H1 (cell line): ENCODE measurements around the gene SLC22A31. TPM values are rescaled to one million over a fixed set of nuclear protein-coding genes. Genes with fewer than 3 reads are reported as not detected.

ENCODE experiments used
- CTCF ChIA-PET: fragments of 300-600 bp; sonication (Branson Sonifier 250); formaldehyde crosslinking; loops from one replicate; lab custom pipeline; 2021; ENCODE audit not compliant: partially characterized antibody; lab: Charles Lee
- POLR2A ChIA-PET: fragments of 300-600 bp; sonication (Branson Sonifier 250); formaldehyde crosslinking; loops from one replicate; lab custom pipeline; 2021; ENCODE audit warnings: inconsistent platforms; ENCODE audit not compliant: partially characterized antibody; lab: Charles Lee
- DNase-seq, 2 experiments: peaks; one replicate each; pipeline versions ENCODE4 v3.0.0 to v3.0.0-alpha.2; 2010 to 2022; ENCODE audit warnings: low spot score in 2 of 2, low read depth in 1 of 2, mixed read lengths in 1 of 2
- FAIRE-seq: peaks from 2 replicates; lab custom pipeline; 2011; peaks lifted over from hg19 to GRCh38; lab: Jason Lieb, UNC
- H2AFZ ChIP-seq: 2 replicates; pipeline ENCODE4 v1.8.1; 2012; ENCODE audit warnings: low read length, inconsistent platforms
- H2AK5ac ChIP-seq: 2 replicates; pipeline ENCODE4 v1.6.1; 2013; ENCODE audit warnings: low read depth, low read length
- H2BK120ac ChIP-seq: replicated peaks from 2 replicates; pipeline ENCODE3; 2013; ENCODE audit warnings: low read depth, low read length, inconsistent platforms
- H2BK12ac ChIP-seq: 2 replicates; pipeline ENCODE4 v1.6.1; 2013; ENCODE audit warnings: low read depth, low read length
- H2BK15ac ChIP-seq: 2 replicates; pipeline ENCODE4 v1.6.1; 2013; ENCODE audit warnings: low read length
- H2BK20ac ChIP-seq: 2 replicates; pipeline ENCODE4 v1.6.1; 2013; ENCODE audit warnings: low read length
- H2BK5ac ChIP-seq: 2 replicates; pipeline ENCODE4 v1.6.1; 2013; ENCODE audit warnings: low read depth, low read length
- H3K14ac ChIP-seq: 2 replicates; pipeline ENCODE4 v1.6.1; 2013; ENCODE audit warnings: inconsistent platforms; ENCODE audit not compliant: insufficient read length
- H3K18ac ChIP-seq: 2 replicates; pipeline ENCODE4 v1.6.1; 2013; ENCODE audit warnings: low read length; ENCODE audit errors: extremely low read depth
- H3K23ac ChIP-seq: 2 replicates; pipeline ENCODE4 v1.6.1; 2013; ENCODE audit warnings: inconsistent platforms; ENCODE audit not compliant: insufficient read length
- H3K23me2 ChIP-seq: 2 replicates; pipeline ENCODE4 v1.6.1; 2013; ENCODE audit warnings: low read depth, low read length
- H3K27ac ChIP-seq: 2 replicates; pipeline ENCODE4 v1.6.1; 2011; ENCODE audit warnings: low read depth, low read length, inconsistent platforms
- H3K27me3 ChIP-seq, 4 experiments: replicated peaks in 1 of 4; 1 replicate in 1 of 4; 2 replicates in 3 of 4; pipeline versions ENCODE4 v1.6.1 to v1.8.1; 2011 to 2013; ENCODE audit warnings: low read length in 3 of 4, mild to moderate bottlenecking in 3 of 4, inconsistent platforms in 2 of 4, mixed read lengths in 2 of 4, moderate library complexity in 1 of 4; ENCODE audit not compliant: control insufficient read depth in 3 of 4, insufficient read depth in 3 of 4; ENCODE audit errors: extremely low read depth in 1 of 4
- H3K36me3 ChIP-seq, 4 experiments: 2 replicates each; pipeline versions ENCODE4 v1.6.1 to v1.8.1; 2011 to 2013; ENCODE audit warnings: mild to moderate bottlenecking in 4 of 4, low read length in 3 of 4, moderate library complexity in 2 of 4, control low read depth in 1 of 4, inconsistent platforms in 1 of 4; ENCODE audit not compliant: insufficient read depth in 4 of 4, control insufficient read depth in 2 of 4
- H3K4ac ChIP-seq: replicated peaks from 2 replicates; pipeline ENCODE3; 2013; ENCODE audit warnings: low read length, low read depth, mixed read lengths, inconsistent platforms; ENCODE audit not compliant: insufficient read length
- H3K4me1 ChIP-seq, 4 experiments: replicated peaks in 1 of 4; 1 replicate in 1 of 4; 2 replicates in 3 of 4; pipeline versions ENCODE4 v1.6.1 to v1.8.1; 2011 to 2013; ENCODE audit warnings: low read length in 3 of 4, inconsistent platforms in 2 of 4, mixed read lengths in 1 of 4; ENCODE audit not compliant: insufficient read depth in 4 of 4, control insufficient read depth in 3 of 4
- H3K4me2 ChIP-seq, 2 experiments: 2 replicates each; pipeline versions ENCODE4 v1.6.1 to v1.8.1; 2011 to 2013; ENCODE audit warnings: low read depth in 2 of 2, low read length in 2 of 2, control low read depth in 1 of 2, inconsistent platforms in 1 of 2, mild to moderate bottlenecking in 1 of 2; ENCODE audit not compliant: insufficient read depth in 1 of 2
- H3K4me3 ChIP-seq, 4 experiments: fragments of 200-600, 300-600 bp in 1 of 4; sonication (generic), shearing (Covaris generic), sonication (Bioruptor Twin) in 1 of 4; 2 replicates each; pipeline versions ENCODE4 v1.5.1 to v1.8.1; 2011 to 2016; ENCODE audit warnings: low read length in 4 of 4, low read depth in 3 of 4, control low read depth in 2 of 4, inconsistent platforms in 2 of 4, mild to moderate bottlenecking in 2 of 4, mixed read lengths in 1 of 4, moderate library complexity in 1 of 4; ENCODE audit not compliant: insufficient read depth in 2 of 4; ENCODE audit errors: extremely low read depth in 1 of 4
- H3K56ac ChIP-seq: replicated peaks from 2 replicates; pipeline ENCODE3; 2013; ENCODE audit warnings: low read depth, mild to moderate bottlenecking, mixed read lengths, low read length, inconsistent platforms; ENCODE audit not compliant: insufficient read length
- H3K79me1 ChIP-seq: 2 replicates; pipeline ENCODE4 v1.6.1; 2013; ENCODE audit warnings: low read depth, low read length, control low read depth
- H3K79me2 ChIP-seq, 2 experiments: 2 replicates each; pipeline versions ENCODE4 v1.6.1 to v1.8.1; 2012 to 2013; ENCODE audit warnings: low read length in 2 of 2, mild to moderate bottlenecking in 2 of 2, inconsistent platforms in 1 of 2; ENCODE audit not compliant: insufficient read depth in 2 of 2, control insufficient read depth in 1 of 2
- H3K9ac ChIP-seq, 4 experiments: replicated peaks in 1 of 4; 1 replicate in 1 of 4; 2 replicates in 3 of 4; pipeline versions ENCODE4 v1.6.1 to v1.8.1; 2011 to 2013; ENCODE audit warnings: low read depth in 3 of 4, low read length in 3 of 4, control low read depth in 2 of 4, mild to moderate bottlenecking in 2 of 4, moderate library complexity in 2 of 4, inconsistent platforms in 1 of 4; ENCODE audit errors: extremely low read depth in 1 of 4
- H3K9me3 ChIP-seq, 2 experiments: 2 replicates each; pipeline versions ENCODE4 v1.6.1 to v1.8.1; 2012 to 2013; ENCODE audit warnings: mild to moderate bottlenecking in 2 of 2, moderate library complexity in 2 of 2, control low read depth in 1 of 2, inconsistent platforms in 1 of 2, low read depth in 1 of 2, low read length in 1 of 2, mixed read lengths in 1 of 2; ENCODE audit not compliant: insufficient read depth in 2 of 2
- H4K20me1 ChIP-seq, 2 experiments: replicated peaks in 1 of 2; 2 replicates each; pipeline versions ENCODE3 to v1.8.1; 2011 to 2013; ENCODE audit warnings: inconsistent platforms in 2 of 2, low read length in 2 of 2, mild to moderate bottlenecking in 1 of 2; ENCODE audit not compliant: insufficient read depth in 2 of 2, control insufficient read depth in 1 of 2
- H4K5ac ChIP-seq: 2 replicates; pipeline ENCODE4 v1.6.1; 2013; ENCODE audit warnings: low read length, low read depth, mixed read lengths, inconsistent platforms; ENCODE audit not compliant: insufficient read length
- H4K8ac ChIP-seq: 2 replicates; pipeline ENCODE4 v1.8.0; 2013; ENCODE audit warnings: mild to moderate bottlenecking, moderate library complexity, low read length, inconsistent platforms; ENCODE audit not compliant: insufficient read depth; ENCODE audit errors: extremely low read depth
- H4K91ac ChIP-seq: replicated peaks from 2 replicates; pipeline ENCODE3; 2013; ENCODE audit warnings: low read length, mixed read lengths, inconsistent platforms; ENCODE audit not compliant: insufficient read length
- CBX5 ChIP-seq: fragments of 300-800, 300-1000 bp; sonication (generic); IDR thresholded peaks from 2 replicates; pipeline ENCODE4 v1.7.1; 2016; ENCODE audit warnings: antibody characterized with exemption, low read length, low read depth
- CTCF ChIP-seq, 3 experiments: IDR thresholded peaks; 1 replicate in 2 of 3; 2 replicates in 1 of 3; pipeline versions ENCODE4 v1.5.1 to v1.6.1; 2011; ENCODE audit warnings: low read length in 3 of 3, mild to moderate bottlenecking in 3 of 3, inconsistent platforms in 2 of 3, low read depth in 1 of 3, moderate library complexity in 1 of 3; ENCODE audit not compliant: insufficient read depth in 1 of 3; ENCODE audit errors: control extremely low read depth in 1 of 3
- MAX ChIP-seq: IDR thresholded peaks from 2 replicates; pipeline ENCODE4 v1.6.1; 2012; ENCODE audit warnings: inconsistent platforms
- WGBS, 2 experiments: shearing (Covaris generic) in 1 of 2; methylation state at CpG; one replicate each; pipeline versions ENCODE4 v1.1.6 to v1.1.7; 2013 to 2015; ENCODE audit warnings: low lambda C conversion rate in 2 of 2, mixed read lengths in 2 of 2, inconsistent platforms in 1 of 2, low coverage in 1 of 2, missing lambda C conversion rate in 1 of 2; ENCODE audit not compliant: insufficient replicate concordance in 2 of 2, insufficient coverage in 1 of 2, insufficient read length in 1 of 2; ENCODE audit errors: extremely low coverage in 1 of 2, missing lambda C conversion rate in 1 of 2; 5-methylcytosine and 5-hydroxymethylcytosine counted together
- polyA plus RNA-seq, 7 experiments: library from polyadenylated mRNA; depleted of rRNA in 3 of 7; stranded (reverse) in 5 of 7; unstranded in 2 of 7; fragments of >200 nt in 5 of 7; fragments of 200-250 nt in 2 of 7; gene quantifications; 1 replicate in 5 of 7; 2 replicates in 1 of 7; 4 replicates in 1 of 7; pipeline versions ENCODE4 v1.2.1 to v1.2.3, GENCODE V29; 2011 to 2013; ENCODE audit warnings: missing spikeins in 2 of 7, mixed read lengths in 2 of 7
- total RNA-seq: library from RNA; stranded (reverse); fragmentation: NEBNext Ultra II Directional; extraction: Animal tissue kit (Norgen Biotek cat#: 25700); gene quantifications from 2 replicates; pipeline ENCODE4 v1.2.1, GENCODE V29; 2021

The SLC22A31 gene
- total and polyA plus RNA-seq, 2 of the 8 experiments (the other 6 are each of a cell fraction or from before 2014, with no cell fraction given): 7.7 to 10.6 TPM

GRCh38 chr16:89183463-89183862, 16.9 kb downstream of the SLC22A31 start:
- H3K27me3 ChIP-seq: no peaks in the 10 kb centered on the region; a peak in 2 of 7 replicates
- H4K20me1 ChIP-seq: peaks cover 0 to 1% of the 10 kb centered on the region in 2 experiments
- ChIA-PET POLR2A (interaction anchor here (1.4 to 1.5 kb wide), 2 partner anchors 9 to 373 kb away, joined by 5 to 7 read pairs; partner anchors contain the start of gene APRT), CTCF (no interaction called here)
- no peak overlapping the region for H2AK5ac ChIP-seq
- no peaks in the 10 kb centered on the region for H3K23me2 ChIP-seq
- no peaks in the 10 kb centered on the region for H3K79me2 ChIP-seq
- 0 out of 2 replicates have a peak overlapping the region, but pooled peaks have one; percentile 61 for H2BK15ac ChIP-seq
- WGBS, 2 experiments: 72% methylated on average over 13 of the region's 13 CpGs; no CpG with 5 or more reads in 1 of the 2 experiments
- TF ChIP-seq MAX: peak; percentile 61
- peak in 1 of 3 experiments; percentile 12; a peak in 1 of 4 replicates for TF ChIP-seq CTCF (IDR thresholded peaks at IDR 0.05; ENCODE audit: control extremely low read depth in 1 of 3, insufficient read depth in 1 of 3, low read depth in 1 of 3, low read length in 3 of 3)
- no peak for TF ChIP-seq CBX5
- H2BK120ac ChIP-seq: no peak overlapping the region
- no peak overlapping the region for H4K5ac ChIP-seq
- no peak overlapping the region; the same call in 1 of the 2 replicates for H4K8ac ChIP-seq
- no peaks in the 10 kb centered on the region for H3K4me1 ChIP-seq
- H3K79me1 ChIP-seq: no peaks in the 10 kb centered on the region
- H3K56ac ChIP-seq: no peak overlapping the region
- no peak overlapping the region for H3K18ac ChIP-seq
- H2BK5ac ChIP-seq: no peak overlapping the region
- no peak overlapping the region for H3K4me3 ChIP-seq
- H4K91ac ChIP-seq: no peak overlapping the region
- DNase-seq (peak in 1 of 2 experiments; percentile 46), FAIRE-seq (no peak)
- H3K4ac ChIP-seq: no peak overlapping the region
- no peak overlapping the region for H2BK12ac ChIP-seq
- no peak overlapping the region for H3K9ac ChIP-seq
- no peak overlapping the region for H2BK20ac ChIP-seq
- H3K23ac ChIP-seq: no peak overlapping the region
- H3K14ac ChIP-seq: no peak overlapping the region
- H3K9me3 ChIP-seq: no peaks in the 10 kb centered on the region
- no peak overlapping the region for H2AFZ ChIP-seq
- no peaks in the 10 kb centered on the region for H3K36me3 ChIP-seq
- H3K4me2 ChIP-seq: no peak overlapping the region
- no peak overlapping the region for H3K27ac ChIP-seq
